HepG2 (cell line): Measurements from ENCODE around the gene DENND2A. TPM values are rescaled to one million over a fixed set of nuclear protein-coding genes. Genes with fewer than 3 reads are reported as not detected.

Source experiments
- ATAC-seq: fragments of 200-7000 bp; cut with Tn5 transposase; 3 replicates; pipeline ENCODE4 v1.9.1; 2020; ENCODE audit warnings: mild to moderate bottlenecking, moderate library complexity
- BruUV-seq: library from RNA; stranded (reverse); fragments of 400-500 nt; replicated peaks from 2 replicates; lab custom pipeline; 2021; lab: Mats Ljungman, UMichigan
- CTCF ChIA-PET: fragments of 300-600 bp; formaldehyde crosslinking; extraction: SDS; loops from one replicate; lab custom pipeline; 2021; ENCODE audit warnings: low total read pairs, inconsistent platforms, low intra/inter-chr PET ratio; lab: Yijun Ruan, JAX
- POLR2A ChIA-PET: fragments of 350-600 bp; sonication (Branson Sonifier 250); formaldehyde crosslinking; loops from one replicate; lab custom pipeline; 2020; ENCODE audit warnings: antibody characterized with exemption, inconsistent platforms; lab: Yijun Ruan, JAX
- DNase-seq: peaks from one replicate; pipeline ENCODE4 v3.0.0-alpha.2; 2015; ENCODE audit warnings: low spot score
- FAIRE-seq: peaks from 3 replicates; lab custom pipeline; 2011; peaks lifted over from hg19 to GRCh38; lab: Jason Lieb, UNC
- H2AFZ ChIP-seq: one replicate; pipeline ENCODE4 v1.6.1; 2011; ENCODE audit warnings: low read length, inconsistent platforms
- H3K27ac ChIP-seq: fragments of 300-600 bp; 3 replicates; pipeline ENCODE4 v1.8.0; 2011; ENCODE audit warnings: mixed run types, mild to moderate bottlenecking, mixed read lengths, low read length, inconsistent platforms; ENCODE audit not compliant: insufficient read depth; ENCODE audit errors: extremely low read length
- H3K27me3 ChIP-seq, 2 experiments: fragments of 200-600 bp in 1 of 2; 2 replicates in 1 of 2; 3 replicates in 1 of 2; pipeline versions ENCODE4 v1.6.0 to v1.8.0; 2011; ENCODE audit warnings: low read length in 2 of 2, mild to moderate bottlenecking in 2 of 2, moderate library complexity in 2 of 2, inconsistent platforms in 1 of 2; ENCODE audit not compliant: insufficient read depth in 2 of 2, control insufficient read depth in 1 of 2
- H3K36me3 ChIP-seq, 2 experiments: fragments of 200-600 bp in 1 of 2; replicated peaks in 1 of 2; 2 replicates in 1 of 2; 3 replicates in 1 of 2; pipeline versions ENCODE4 v1.5.1 to v1.8.0; 2011; ENCODE audit warnings: low read length in 2 of 2, inconsistent platforms in 1 of 2; ENCODE audit not compliant: insufficient read depth in 2 of 2, control insufficient read depth in 1 of 2
- H3K4me1 ChIP-seq: 2 replicates; pipeline ENCODE4 v1.5.1; 2012; ENCODE audit warnings: low read length, inconsistent platforms; ENCODE audit not compliant: insufficient read depth
- H3K4me2 ChIP-seq: 2 replicates; pipeline ENCODE4 v1.6.0; 2011; ENCODE audit warnings: low read depth, low read length, inconsistent platforms
- H3K4me3 ChIP-seq, 3 experiments: fragments of 200-600 bp in 1 of 3; sonication (generic), shearing (Covaris generic) in 1 of 3; replicated peaks in 1 of 3; 2 replicates each; pipeline ENCODE4 v1.5.1; 2011 to 2016; ENCODE audit warnings: low read length in 3 of 3, inconsistent platforms in 2 of 3, low read depth in 2 of 3, mild to moderate bottlenecking in 2 of 3, control low read depth in 1 of 3, mixed read lengths in 1 of 3; ENCODE audit not compliant: insufficient read depth in 1 of 3
- H3K79me2 ChIP-seq: one replicate; pipeline ENCODE4 v1.6.1; 2011; ENCODE audit warnings: low read length, inconsistent platforms; ENCODE audit not compliant: insufficient read depth
- H3K9ac ChIP-seq: 2 replicates; pipeline ENCODE4 v1.6.0; 2011; ENCODE audit warnings: mild to moderate bottlenecking, low read depth, low read length, inconsistent platforms; ENCODE audit not compliant: insufficient read depth
- H3K9me3 ChIP-seq: 2 replicates; pipeline ENCODE4 v1.5.1; 2012; ENCODE audit warnings: mild to moderate bottlenecking, low read length
- H4K20me1 ChIP-seq: 2 replicates; pipeline ENCODE4 v1.6.0; 2011; ENCODE audit warnings: inconsistent platforms, mild to moderate bottlenecking, low read length, moderate library complexity; ENCODE audit not compliant: insufficient read depth
- CREB1 ChIP-seq, 2 experiments: fragments of 450-650 bp in 1 of 2; IDR thresholded peaks; 2 replicates each; pipeline ENCODE4 v1.6.1; 2016 to 2017; ENCODE audit warnings: control low read depth in 1 of 2, mild to moderate bottlenecking in 1 of 2, missing compliant biosample characterization in 1 of 2, missing genetic modification characterization in 1 of 2
- FOXO4 ChIP-seq: sonication (generic); formaldehyde crosslinking; conservative IDR thresholded peaks from 2 replicates; pipeline ENCODE4 v1.8.1; 2023; ENCODE audit warnings: missing genetic modification reagents
- LCORL ChIP-seq, 2 experiments: fragments of 450-650 bp in 1 of 2; sonication (generic) in 1 of 2; formaldehyde crosslinking in 1 of 2; IDR thresholded peaks; 2 replicates each; pipeline versions ENCODE4 v1.5.0 to v1.6.1; 2017 to 2020; ENCODE audit warnings: antibody characterized with exemption in 1 of 2, missing genetic modification reagents in 1 of 2
- ZNF17 ChIP-seq: sonication (generic); formaldehyde crosslinking; IDR thresholded peaks from 2 replicates; pipeline ENCODE4 v1.5.0; 2020; ENCODE audit warnings: mild to moderate bottlenecking, missing genetic modification reagents
- ZNF652 ChIP-seq: IDR thresholded peaks from 2 replicates; pipeline ENCODE4 v1.6.1; 2016; ENCODE audit warnings: low read depth, borderline replicate concordance
- WGBS: methylation state at CpG from one replicate; pipeline ENCODE4 v1.1.6; 2017; ENCODE audit warnings: low lambda C conversion rate; 5-methylcytosine and 5-hydroxymethylcytosine counted together
- in situ Hi-C: cut with HindIII; loops from 2 replicates; pipeline ENCODE4 v1.10.0; 2017; ENCODE audit warnings: low pct_unique_long_range_greater_than_20kb; ENCODE audit not compliant: extremely low pct_ligation_motif_present
- intact Hi-C: fragments of 100-400 bp; cut with micrococcal nuclease; formaldehyde crosslinking; loops from one replicate; pipeline ENCODE4 v1.10.0; 2022; ENCODE audit not compliant: unreplicated experiment
- polyA plus RNA-seq, 8 experiments: library from polyadenylated mRNA; depleted of rRNA in 3 of 8; stranded (reverse) in 7 of 8; unstranded in 1 of 8; fragments of >200 nt; fragmentation: Illumina TruSeq in 4 of 8; extraction: Trizol in 4 of 8; gene quantifications; 2 replicates each; pipeline versions ENCODE4 v1.2.1 to v1.2.3, GENCODE V29; 2011 to 2016; ENCODE audit warnings: low read depth in 4 of 8, missing spikeins in 1 of 8, mixed read lengths in 1 of 8; ENCODE audit not compliant: insufficient read depth in 1 of 8
- total RNA-seq, 5 experiments: library from RNA; depleted of rRNA; stranded (reverse); fragments of >200 nt; fragmentation: Illumina TruSeq; extraction: Trizol; gene quantifications; 2 replicates each; pipeline ENCODE4 v1.2.3, GENCODE V29; 2016; ENCODE audit warnings: low read depth in 1 of 5

Gene DENND2A
- total and polyA plus RNA-seq, 2 of the 13 experiments (the other 11 are each of a cell fraction or from before 2014, with no cell fraction given), result not detected

GRCh38 chr7:140655511-140656408 is 15.1 kb upstream of the DENND2A start:
- TF ChIP-seq ZNF652 (CRISPR knock-in tag) (no peak), FOXO4 (CRISPR knock-in tag) (0 out of 2 replicates have a peak, but pooled peaks have one; percentile 67)
- TF ChIP-seq, all 625 proteins: peak for 1
- peak overlapping the region; percentile 79 for H3K4me2 ChIP-seq
- H3K4me1 ChIP-seq, result peaks cover 26% of the 10 kb centered on the region
- in situ Hi-C loops, result no loop called here
- intact Hi-C loops, result loop anchor here (10.0 kb wide), 1 partner anchor 359 kb away; the partner anchor contains the start of gene MRPS33
- no peaks in the 10 kb centered on the region for H4K20me1 ChIP-seq
- WGBS, result 60% methylated on average over 14 of the region's 16 CpGs
- H2AFZ ChIP-seq, result peak overlapping the region; percentile 92
- POLR2A ChIA-PET, result no interaction called here
- peak overlapping the region in 2 of 3 experiments; percentile 66 to 67; a peak in 4 of 6 replicates for H3K4me3 ChIP-seq
- no peak for DNase-seq
- no peak overlapping the region; the same call in 1 of the 2 replicates for H3K9ac ChIP-seq
- CTCF ChIA-PET, result interaction anchor here (4.7 kb wide), 1 partner anchor 137 kb away, joined by 83 read pairs; no protein-coding TSS in a partner anchor
- no peaks in the 10 kb centered on the region for H3K36me3 ChIP-seq
- H3K27me3 ChIP-seq, result peaks cover 0 to 16% of the 10 kb centered on the region in 2 experiments; a peak in 3 of 5 replicates
- ATAC-seq, result peak; percentile 10; the same call in 1 of the 3 replicates
- no TSS peak for BruUV-seq
- FAIRE-seq, result no peak
- H3K79me2 ChIP-seq, result no peaks in the 10 kb centered on the region
- H3K27ac ChIP-seq, result no peak overlapping the region
- H3K9me3 ChIP-seq, result no peaks in the 10 kb centered on the region

GRCh38 chr7:140654661-140655060 is 14.0 kb upstream of the DENND2A start:
- Histone ChIP-seq H3K4me2 (no peak overlapping the region), H3K9ac (no peak overlapping the region), H3K27ac (no peak overlapping the region), H3K27me3 (peaks cover 0 to 18% of the 10 kb centered on the region in 2 experiments; a peak in 3 of 5 replicates), H3K4me3 (no peak overlapping the region), H3K4me1 (peaks cover 26% of the 10 kb centered on the region), H4K20me1 (no peaks in the 10 kb centered on the region), H3K36me3 (no peaks in the 10 kb centered on the region), H3K79me2 (no peaks in the 10 kb centered on the region), H3K9me3 (no peaks in the 10 kb centered on the region), H2AFZ (no peak overlapping the region)
- 62% methylated on average over 4 of the region's 4 CpGs for WGBS
- CTCF ChIA-PET, result interaction anchor here (4.7 kb wide), 1 partner anchor 136 kb away, joined by 83 read pairs; no protein-coding TSS in a partner anchor
- ATAC-seq (no peak), DNase-seq (no peak), FAIRE-seq (no peak)
- POLR2A ChIA-PET, result no interaction called here
- TF ChIP-seq LCORL (IDR thresholded peaks at IDR 0.05) (0 out of 2 replicates have a peak, but pooled peaks have one; percentile 8), LCORL (CRISPR knock-in tag; IDR thresholded peaks at IDR 0.05) (no peak), ZNF17 (CRISPR knock-in tag) (no peak), CREB1 (IDR thresholded peaks at IDR 0.05) (peak; percentile 79; the same call in 1 of the 2 replicates), CREB1 (CRISPR knock-in tag; IDR thresholded peaks at IDR 0.05) (no peak)
- in situ Hi-C loops (loop anchor here (5.0 kb wide), 1 partner anchor 137 kb away; no protein-coding TSS in a partner anchor), intact Hi-C loops (loop anchor here (10.0 kb wide), 1 partner anchor 360 kb away; the partner anchor contains the start of gene MRPS33)
- BruUV-seq, result no TSS peak
